ENCODE data around the gene DHCR7. TPM values are rescaled to one million over a fixed set of nuclear protein-coding genes. Genes with fewer than 3 reads are reported as not detected.

The DHCR7 gene
- total RNA-seq, 1 donor from 2014 or later, result 32.3 TPM

DNA sequence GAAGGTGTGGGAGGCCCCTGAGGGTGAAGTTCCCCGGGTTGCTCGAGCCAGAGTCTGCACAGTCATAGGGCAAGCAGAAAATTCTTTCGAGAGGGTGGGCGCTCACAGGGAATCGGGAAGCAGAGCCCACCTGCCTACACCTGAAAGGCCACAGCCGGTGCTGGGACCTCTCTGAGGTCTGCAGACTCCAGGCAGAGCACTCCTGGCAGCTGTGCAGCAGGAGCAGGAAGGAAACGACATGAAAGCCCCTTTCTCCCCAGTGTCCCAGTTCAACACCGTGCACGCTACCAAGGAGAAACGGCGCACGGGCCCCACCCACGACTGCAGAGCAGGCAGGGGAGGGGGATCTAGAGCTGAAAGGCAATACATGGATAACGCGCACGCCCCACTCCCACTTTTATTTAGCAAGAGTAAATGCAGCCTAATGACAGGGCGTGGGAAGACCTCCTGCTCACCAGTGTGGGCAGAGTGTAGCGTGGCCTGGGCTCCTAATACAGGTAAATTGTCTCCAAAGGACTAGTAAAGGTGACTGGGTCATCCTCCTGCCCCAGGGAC lies 13.5 kb downstream of the DHCR7 start:
- TF ChIP-seq, protein P1, sequence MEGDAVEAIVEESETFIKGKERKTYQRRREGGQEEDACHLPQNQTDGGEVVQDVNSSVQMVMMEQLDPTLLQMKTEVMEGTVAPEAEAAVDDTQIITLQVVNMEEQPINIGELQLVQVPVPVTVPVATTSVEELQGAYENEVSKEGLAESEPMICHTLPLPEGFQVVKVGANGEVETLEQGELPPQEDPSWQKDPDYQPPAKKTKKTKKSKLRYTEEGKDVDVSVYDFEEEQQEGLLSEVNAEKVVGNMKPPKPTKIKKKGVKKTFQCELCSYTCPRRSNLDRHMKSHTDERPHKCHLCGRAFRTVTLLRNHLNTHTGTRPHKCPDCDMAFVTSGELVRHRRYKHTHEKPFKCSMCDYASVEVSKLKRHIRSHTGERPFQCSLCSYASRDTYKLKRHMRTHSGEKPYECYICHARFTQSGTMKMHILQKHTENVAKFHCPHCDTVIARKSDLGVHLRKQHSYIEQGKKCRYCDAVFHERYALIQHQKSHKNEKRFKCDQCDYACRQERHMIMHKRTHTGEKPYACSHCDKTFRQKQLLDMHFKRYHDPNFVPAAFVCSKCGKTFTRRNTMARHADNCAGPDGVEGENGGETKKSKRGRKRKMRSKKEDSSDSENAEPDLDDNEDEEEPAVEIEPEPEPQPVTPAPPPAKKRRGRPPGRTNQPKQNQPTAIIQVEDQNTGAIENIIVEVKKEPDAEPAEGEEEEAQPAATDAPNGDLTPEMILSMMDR (conservative IDR thresholded peaks at IDR 0.05; ENCODE audit: low read depth, low read length), result no peak
- no peak overlapping the region for H3K4me3 ChIP-seq (ENCODE audit: low read depth, low read length)
- no peak for DNase-seq (ENCODE audit: low read depth)

DNA sequence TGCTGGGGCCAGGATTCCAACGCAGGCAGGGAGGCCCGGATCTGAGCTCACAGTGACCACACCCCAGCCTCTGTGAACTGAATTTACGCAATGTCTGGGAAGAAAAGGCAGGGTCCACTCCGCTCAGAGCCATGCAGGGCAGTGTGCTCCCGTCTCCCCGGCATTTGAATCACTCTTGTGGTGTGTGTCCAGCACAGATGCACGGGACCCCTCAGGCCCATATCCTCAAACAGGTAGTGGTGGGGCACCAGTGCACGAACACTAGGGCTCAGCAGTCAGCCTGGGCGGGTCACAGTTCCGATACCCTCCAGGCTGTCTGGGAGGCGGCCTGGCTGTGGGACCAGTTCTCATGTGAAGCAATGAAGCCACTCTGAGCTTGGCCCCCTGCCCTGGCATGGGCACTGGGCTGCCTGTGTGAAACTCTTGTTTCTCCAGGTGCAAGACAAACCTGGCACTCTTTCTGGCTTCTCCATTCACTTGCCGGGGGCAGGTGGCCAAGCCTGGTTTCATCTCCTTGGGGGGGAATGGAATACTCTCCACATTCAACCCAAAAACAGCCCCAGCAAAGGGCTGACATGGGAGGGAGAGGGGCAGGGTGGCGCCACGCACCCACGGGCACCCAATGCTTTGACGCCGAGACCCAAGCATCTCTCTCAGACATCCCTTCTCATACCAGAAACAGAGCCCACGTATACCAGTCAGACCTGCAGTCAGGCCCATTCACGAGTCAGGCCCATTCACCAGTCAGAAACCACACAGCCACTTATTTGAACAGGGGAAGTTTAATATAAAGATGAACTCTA lies 14.3 kb downstream of the DHCR7 start:
- TF ChIP-seq, protein P1 (conservative IDR thresholded peaks at IDR 0.05; ENCODE audit: low read depth, low read length), result no peak
- no peak for DNase-seq (ENCODE audit: low read depth)
- no peak overlapping the region for H3K4me3 ChIP-seq (ENCODE audit: low read depth, low read length)

DNA sequence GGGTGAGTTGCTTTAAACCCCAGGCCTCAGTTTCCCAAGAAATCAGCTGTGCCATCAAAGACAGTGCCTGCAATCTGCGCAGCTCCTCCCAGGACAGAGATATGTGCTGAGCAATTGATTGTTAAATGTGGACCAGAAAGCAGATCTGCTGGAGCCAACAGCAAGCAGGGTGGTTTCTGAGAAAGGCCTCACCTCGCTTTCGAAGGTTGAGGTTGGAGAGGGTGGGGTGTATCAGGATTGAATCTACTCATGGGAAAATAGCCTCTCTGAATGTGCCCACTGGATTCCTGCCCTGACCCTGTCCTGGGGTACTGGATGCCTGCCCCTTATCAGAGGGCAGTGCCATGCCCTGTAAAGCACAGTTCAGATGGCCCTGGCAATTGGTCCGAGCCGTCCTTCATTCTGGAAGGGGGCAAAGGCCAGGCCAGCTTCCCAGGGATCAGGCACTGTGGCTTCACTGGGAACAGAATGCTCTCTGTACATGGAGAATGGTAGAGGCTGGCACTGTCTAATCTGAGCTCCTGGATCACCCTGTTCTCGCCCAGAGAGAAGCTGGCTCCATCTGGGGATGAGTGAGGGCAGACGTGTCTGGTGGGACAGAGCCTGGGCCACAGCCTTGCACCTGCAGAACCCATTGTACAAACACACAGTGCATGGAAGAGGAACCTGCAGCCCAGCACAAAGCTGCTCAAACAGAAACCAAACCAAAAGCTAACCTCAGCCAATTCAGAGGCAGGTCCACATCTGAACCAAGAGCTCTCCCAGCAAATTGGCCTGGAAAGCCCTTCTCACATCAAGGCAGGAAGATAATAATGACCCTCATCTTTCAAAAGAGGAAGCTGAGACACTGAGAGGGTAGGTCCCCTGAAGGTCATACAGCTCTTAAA lies 15.2 kb downstream of the DHCR7 start:
- no peak overlapping the region for H3K4me3 ChIP-seq (ENCODE audit: low read depth, low read length)
- DNase-seq (ENCODE audit: low read depth), result no peak
- TF ChIP-seq, protein P1 (conservative IDR thresholded peaks at IDR 0.05; ENCODE audit: low read depth, low read length), result no peak

DNA sequence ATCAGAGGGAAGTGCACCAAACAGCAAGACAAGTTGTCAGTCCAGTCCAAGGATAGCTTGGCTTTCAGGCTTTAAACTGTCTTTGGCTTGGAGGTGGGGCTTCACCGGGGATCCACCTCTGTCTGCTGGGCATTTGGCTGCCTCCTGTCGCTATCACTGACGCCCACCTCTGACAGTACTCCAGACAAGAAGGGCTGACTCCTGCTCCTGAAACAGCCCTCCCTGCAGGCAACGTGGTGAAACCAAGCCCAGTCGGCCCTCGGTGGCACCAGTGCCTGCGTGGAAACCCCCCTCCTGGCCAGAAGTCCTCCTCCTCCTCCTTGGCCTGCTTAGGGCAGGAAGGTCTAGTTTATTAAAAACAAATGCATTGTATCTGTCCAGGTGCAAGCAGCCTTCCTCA lies 16.9 kb downstream of the DHCR7 start:
- DNase-seq (ENCODE audit: low read depth), result no peak
- H3K4me3 ChIP-seq (ENCODE audit: low read depth, low read length), result no peak overlapping the region
- TF ChIP-seq, protein P1 (conservative IDR thresholded peaks at IDR 0.05; ENCODE audit: low read depth, low read length), result no peak

DNA sequence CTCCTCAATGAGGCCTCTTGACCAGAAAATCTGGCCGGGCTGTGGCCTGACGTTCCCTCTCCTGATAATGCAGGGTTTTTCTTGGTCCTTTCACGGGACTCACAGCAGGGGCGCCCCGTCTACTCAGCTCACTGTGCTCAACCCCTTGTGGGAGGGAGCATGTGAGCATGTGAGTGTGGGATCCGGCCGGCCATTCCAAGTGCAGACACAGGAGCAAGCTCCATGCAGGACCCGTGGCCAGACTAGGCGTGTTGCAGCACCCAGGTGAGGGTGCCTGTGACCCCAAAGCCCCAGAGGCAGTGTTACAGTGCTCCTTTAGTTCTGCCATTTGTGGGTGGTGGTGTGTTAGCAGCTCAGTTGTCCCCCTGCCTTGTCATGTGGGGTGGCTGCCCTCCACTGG lies 18.0 kb downstream of the DHCR7 start:
- TF ChIP-seq, protein P1 (conservative IDR thresholded peaks at IDR 0.05; ENCODE audit: low read depth, low read length), result no peak
- no peak for DNase-seq (ENCODE audit: low read depth)
- H3K4me3 ChIP-seq (ENCODE audit: low read depth, low read length), result no peak overlapping the region

DNA sequence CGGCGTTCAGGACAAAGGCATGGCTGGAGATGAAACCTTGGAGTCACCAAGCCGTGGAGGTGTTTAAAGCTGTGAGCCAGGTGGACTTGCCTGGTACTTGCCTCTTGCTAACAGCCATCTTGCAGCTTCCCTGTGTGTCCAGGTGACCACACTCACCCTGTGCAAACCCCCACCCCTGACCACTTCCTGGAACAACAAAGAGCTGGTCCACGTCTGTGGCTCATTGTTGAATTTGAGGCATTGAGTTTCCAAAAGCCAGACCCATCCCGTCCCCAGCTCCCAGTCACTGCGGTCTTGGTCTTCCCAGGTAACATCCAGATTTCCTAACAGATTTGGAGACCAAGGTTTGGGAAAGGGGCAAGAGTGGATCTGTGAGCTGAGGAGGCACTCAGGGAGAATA lies 18.5 kb downstream of the DHCR7 start:
- TF ChIP-seq, protein P1 (conservative IDR thresholded peaks at IDR 0.05; ENCODE audit: low read depth, low read length), result no peak
- no peak overlapping the region for H3K4me3 ChIP-seq (ENCODE audit: low read depth, low read length)
- DNase-seq (ENCODE audit: low read depth), result no peak
